Nephron progenitor cell (in vitro differentiated cells): Measurements from ENCODE around the gene TRIM41.
"Not testable (repeated sequence)": the region's sequence is repeated elsewhere in the genome, so short reads cannot be mapped to it uniquely, and the experiment has no call there.

Experiments
- DNase-seq: peaks from one replicate; pipeline ENCODE4 v3.0.0; 2021
- H3K27ac Mint-ChIP-seq: 2 replicates; pipeline ENCODE4 v1.8.0; 2021; ENCODE audit warnings: mild to moderate bottlenecking, moderate library complexity, mixed read lengths
- H3K27me3 Mint-ChIP-seq: 2 replicates; pipeline ENCODE4 v1.8.0; 2021; ENCODE audit warnings: mild to moderate bottlenecking, low read depth, mixed read lengths; ENCODE audit not compliant: poor library complexity
- H3K36me3 Mint-ChIP-seq: 2 replicates; pipeline ENCODE4 v1.8.0; 2021; ENCODE audit warnings: low read depth, mixed read lengths
- H3K4me1 Mint-ChIP-seq: 2 replicates; pipeline ENCODE4 v1.8.0; 2021; ENCODE audit warnings: mixed read lengths
- H3K4me3 Mint-ChIP-seq: 2 replicates; pipeline ENCODE4 v1.8.0; 2021; ENCODE audit warnings: mild to moderate bottlenecking, moderate library complexity, mixed read lengths
- H3K9me3 Mint-ChIP-seq: 2 replicates; pipeline ENCODE4 v1.8.0; 2021; ENCODE audit warnings: mild to moderate bottlenecking, moderate library complexity, mixed read lengths
- TF ChIP-seq, protein P1 (sequence below): fragments of 200-600 bp; sonication (generic); IDR thresholded peaks from 2 replicates; pipeline ENCODE4 v1.5.0; 2021; ENCODE audit warnings: antibody characterized with exemption

The TRIM41 gene

DNA sequence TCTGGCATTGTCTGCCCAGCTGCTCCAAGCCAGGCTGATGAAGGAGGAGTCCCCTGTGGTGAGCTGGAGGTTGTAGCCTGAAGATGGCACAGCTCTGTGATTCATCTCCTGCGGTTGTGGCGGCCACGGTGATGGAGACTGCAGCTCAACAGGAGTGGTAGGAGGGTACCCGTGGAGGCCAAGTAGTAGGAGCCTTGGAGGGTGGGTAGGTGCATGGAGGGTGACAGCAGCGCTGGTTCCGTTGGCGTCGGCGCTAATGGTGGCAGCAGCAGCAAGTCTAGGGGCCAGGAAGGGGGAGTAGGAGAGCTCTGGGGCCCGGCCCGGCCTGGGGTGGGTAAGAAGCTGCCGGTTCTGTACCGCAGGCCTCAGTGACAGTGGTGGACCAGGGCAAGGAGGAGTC is 60.3 kb downstream of the TRIM41 start:
- Mint-ChIP-seq H3K27me3 (no peaks in the 10 kb centered on the region), H3K9me3 (no peaks in the 10 kb centered on the region), H3K4me3 (no peak overlapping the region), H3K4me1 (peaks cover 26% of the 10 kb centered on the region), H3K36me3 (peaks cover 17% of the 10 kb centered on the region), H3K27ac (peak overlapping the region; percentile 45)
- TF ChIP-seq, protein P1, sequence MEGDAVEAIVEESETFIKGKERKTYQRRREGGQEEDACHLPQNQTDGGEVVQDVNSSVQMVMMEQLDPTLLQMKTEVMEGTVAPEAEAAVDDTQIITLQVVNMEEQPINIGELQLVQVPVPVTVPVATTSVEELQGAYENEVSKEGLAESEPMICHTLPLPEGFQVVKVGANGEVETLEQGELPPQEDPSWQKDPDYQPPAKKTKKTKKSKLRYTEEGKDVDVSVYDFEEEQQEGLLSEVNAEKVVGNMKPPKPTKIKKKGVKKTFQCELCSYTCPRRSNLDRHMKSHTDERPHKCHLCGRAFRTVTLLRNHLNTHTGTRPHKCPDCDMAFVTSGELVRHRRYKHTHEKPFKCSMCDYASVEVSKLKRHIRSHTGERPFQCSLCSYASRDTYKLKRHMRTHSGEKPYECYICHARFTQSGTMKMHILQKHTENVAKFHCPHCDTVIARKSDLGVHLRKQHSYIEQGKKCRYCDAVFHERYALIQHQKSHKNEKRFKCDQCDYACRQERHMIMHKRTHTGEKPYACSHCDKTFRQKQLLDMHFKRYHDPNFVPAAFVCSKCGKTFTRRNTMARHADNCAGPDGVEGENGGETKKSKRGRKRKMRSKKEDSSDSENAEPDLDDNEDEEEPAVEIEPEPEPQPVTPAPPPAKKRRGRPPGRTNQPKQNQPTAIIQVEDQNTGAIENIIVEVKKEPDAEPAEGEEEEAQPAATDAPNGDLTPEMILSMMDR, result no peak
- DNase-seq, result no peak

DNA sequence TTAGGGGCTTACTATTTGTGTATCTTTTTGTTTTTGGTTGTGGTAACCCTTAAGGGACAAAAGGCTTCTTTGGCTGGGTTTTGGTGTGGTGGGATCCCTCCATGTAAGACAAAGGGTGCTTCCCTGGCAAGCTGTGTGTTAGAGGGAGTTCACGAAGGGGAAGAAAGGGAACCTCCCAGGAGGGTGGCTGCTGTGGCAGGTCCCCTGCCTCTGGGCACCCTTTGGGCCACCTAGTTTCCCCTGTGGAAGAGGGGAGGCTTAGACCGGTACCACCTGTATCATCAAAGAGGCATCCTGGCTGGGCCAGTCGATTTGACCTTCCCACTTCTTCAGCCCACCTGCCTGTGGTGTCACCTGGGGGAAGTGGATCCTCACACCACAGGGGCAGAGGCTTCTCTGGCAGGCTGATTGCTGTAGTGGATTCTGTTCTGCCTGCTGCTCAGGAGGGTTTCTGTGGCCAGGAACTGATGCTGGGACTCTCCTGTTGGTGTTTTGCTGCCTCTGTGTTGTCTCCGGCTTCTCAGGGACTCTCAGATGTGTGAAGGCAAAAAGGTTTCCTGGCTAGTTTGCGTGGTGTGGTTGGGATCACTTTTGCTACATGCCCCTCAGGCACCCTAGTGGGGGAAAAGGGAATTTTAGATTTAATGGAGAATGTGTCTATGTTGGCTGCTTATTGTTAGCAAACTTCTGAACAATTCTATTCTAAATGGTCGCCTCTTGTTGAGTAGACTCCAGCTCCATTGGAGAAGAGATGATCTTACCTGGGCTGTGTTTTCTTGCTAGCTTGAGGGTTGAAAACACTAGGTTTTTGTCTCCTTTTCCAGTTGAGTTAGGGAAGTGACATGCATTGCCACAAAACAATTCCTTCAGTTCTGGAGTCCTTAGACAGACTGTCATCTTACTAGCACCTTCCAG is 61.0 kb downstream of the TRIM41 start:
- H3K27me3 Mint-ChIP-seq, H3K9me3 Mint-ChIP-seq, DNase-seq: not testable (repeated sequence)
- Mint-ChIP-seq H3K36me3 (peaks cover 18% of the 10 kb centered on the region), H3K4me1 (peaks cover 19% of the 10 kb centered on the region), H3K4me3 (peak overlapping the region; percentile 75), H3K27ac (peak overlapping the region; percentile 85)
- TF ChIP-seq, protein P1, result peak; percentile 43
